ENCODE measurements around the gene DKK2.

Gene DKK2

DNA sequence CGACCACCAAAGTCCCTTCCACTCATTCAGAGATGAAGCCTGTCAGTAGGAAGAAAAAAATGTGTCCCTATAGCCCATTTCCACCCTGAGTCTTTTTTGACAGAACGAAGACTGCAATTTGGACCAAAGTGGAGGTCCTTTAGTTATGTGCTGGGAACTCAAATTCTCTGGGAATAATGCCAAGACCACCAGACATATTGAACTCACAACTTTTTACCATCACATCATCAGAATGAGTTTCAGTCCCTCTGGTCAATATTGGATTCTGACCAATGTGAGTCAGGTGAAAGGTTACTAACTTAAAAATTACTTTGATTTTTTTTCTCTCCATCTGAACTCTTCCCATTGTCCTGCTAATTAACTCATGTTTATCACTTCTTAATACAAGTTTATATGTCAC is 128.9 kb downstream of the DKK2 start:
- DNase-seq = no peak

DNA sequence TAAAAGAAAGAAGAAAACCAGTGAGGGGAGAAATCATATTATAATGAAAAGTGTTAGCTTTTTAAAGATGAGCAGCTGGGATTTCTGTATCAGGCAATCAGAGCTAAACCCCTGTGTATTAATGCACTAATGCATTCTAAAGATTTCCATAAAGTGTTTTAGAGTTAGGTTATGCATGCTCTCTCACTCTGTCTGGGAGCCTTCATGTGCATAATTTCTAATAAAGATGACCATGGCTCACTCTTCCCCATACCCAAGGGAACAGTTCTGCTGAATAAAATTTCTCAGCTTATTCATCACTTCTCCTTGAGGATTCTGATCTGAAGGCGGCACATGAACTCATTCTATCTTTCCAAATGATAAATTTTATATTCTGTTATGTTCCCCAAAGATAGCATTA is 129.4 kb downstream of the DKK2 start:
- DNase-seq = no peak

GRCh38 chr4:106898621-106899230 is 137.4 kb downstream of the DKK2 start:
- DNase-seq = no peak

DNA sequence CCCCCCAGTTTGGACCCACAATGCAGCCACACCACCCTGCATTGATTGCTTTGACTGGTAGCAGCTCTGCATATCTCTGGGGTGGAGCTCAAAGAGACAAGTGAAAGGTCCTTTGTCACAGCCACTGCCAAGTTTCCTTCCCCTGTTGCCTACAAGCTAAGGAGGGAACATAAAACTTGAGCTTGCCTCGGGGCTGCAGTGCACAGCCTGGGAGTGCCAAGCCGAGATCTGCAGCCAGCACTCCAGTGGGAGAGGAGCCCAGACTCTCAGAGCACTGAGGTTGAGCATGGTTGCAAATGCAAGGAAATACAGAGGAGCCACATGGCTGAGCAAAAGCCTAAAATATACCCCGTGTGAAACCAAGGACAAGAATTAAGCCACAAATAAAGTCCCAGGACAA is 142.2 kb downstream of the DKK2 start:
- DNase-seq = no peak

DNA sequence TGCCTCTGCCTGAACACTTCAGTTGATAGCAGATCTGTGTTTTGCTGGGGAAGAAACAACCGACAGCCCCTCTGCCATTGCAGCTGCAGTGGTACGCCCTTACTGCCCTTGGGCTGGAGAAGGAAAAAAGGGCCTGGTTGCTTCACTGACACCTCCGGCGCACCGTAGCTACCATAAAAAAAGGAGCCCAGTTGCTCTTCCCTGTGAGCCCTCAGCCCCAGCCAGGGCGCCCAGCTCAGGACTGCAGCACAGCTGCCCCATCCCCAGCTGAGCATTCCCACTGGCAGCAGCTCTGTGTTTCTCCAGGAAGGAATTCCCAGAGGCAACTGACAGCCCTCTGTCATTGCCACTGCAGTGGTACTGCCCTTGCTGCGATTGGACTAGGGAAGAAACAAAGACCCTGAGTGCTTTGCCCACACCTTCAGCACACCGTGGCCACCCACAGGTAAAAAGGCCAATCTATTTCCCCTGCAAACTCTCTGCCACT is 142.7 kb downstream of the DKK2 start:
- no peak for DNase-seq

DNA sequence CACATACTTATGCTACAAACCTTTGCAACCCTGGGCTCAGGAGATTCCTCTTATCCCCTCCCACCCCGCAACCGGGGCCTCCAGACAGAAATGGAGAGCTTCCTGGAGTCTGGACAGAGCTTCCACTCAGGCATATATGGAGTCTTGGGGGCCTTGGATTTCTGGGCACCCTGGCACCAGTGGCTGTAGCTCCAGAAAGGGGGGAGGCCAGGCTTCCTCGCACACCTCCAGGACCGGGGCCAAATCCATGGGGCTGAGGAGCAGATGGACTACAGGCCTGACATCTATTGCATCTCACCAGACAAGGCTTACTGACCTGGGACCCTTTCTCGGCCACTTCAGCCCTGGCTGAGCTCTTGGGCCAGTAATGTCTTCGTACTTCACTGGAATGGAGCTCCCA is 143.3 kb downstream of the DKK2 start:
- no peak for DNase-seq

- DNase-seq = no peak
These were observed 160.8 kb downstream of the DKK2 start for GRCh38 chr4:106875340-106875739.

Measured in NCI-H146 (cell line).